ENCODE results near the gene SDHAF1.

DNA sequence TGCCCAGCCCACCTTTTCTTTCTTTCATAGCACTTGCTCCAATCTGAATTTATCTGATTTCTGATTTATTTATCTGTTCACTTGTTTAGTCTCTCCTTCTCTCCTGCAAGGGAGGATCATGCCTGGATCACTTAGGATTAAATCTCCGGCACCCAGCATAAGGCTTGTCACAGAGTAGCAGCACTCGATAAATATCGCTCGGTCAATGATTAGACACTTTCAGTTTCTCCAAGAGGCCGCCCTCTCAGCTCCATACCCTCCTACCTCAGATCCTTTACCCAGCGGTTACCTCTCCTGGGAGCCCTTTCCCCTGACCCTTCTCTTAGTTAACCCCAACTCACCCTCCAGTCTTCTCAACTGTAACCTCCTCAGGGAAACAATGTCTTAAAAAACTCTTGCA lies 36.3 kb downstream of the SDHAF1 start:
- no peak for TF ChIP-seq POLR2A (IDR thresholded peaks at IDR 0.05)
- TF ChIP-seq CTCF (IDR thresholded peaks at IDR 0.05) = no peak
